Measurements from ENCODE around the gene NR1I3.
A peak's percentile ranks its signal among the peaks of the same experiment; 100 is the strongest.

GRCh38 chr1:161209790-161210409, 28.1 kb downstream of the NR1I3 start:
- peak; percentile 97 for TF ChIP-seq CTCF (IDR thresholded peaks at IDR 0.05)
- no peak for TF ChIP-seq EZH2 (IDR thresholded peaks at IDR 0.05)
- TF ChIP-seq EZH2phosphoT487 (IDR thresholded peaks at IDR 0.05): no peak

Measured in neural progenitor cell (in vitro differentiated cells).